OCI-LY3 (cell line): Measurements from ENCODE around the gene DIS3L.

Experiments used
- H2AFZ ChIP-seq: fragments of 200-600, 300-600 bp; shearing (Covaris generic); 2 replicates; pipeline ENCODE4 v1.6.0; 2014; ENCODE audit warnings: antibody characterized with exemption, low read depth, low read length
- H3K27ac ChIP-seq: fragments of 200-600, 300-600 bp; sonication (generic); 2 replicates; pipeline ENCODE4 v1.5.1; 2014; ENCODE audit warnings: mild to moderate bottlenecking, low read length, moderate library complexity, mixed read lengths
- H3K27me3 ChIP-seq: fragments of 200-600, 300-600 bp; sonication (generic); 2 replicates; pipeline ENCODE4 v1.6.1; 2014; ENCODE audit warnings: low read depth, low read length, mixed read lengths
- H3K36me3 ChIP-seq: fragments of 200-600, 300-600 bp; sonication (generic); replicated peaks from 2 replicates; pipeline ENCODE3; 2014; ENCODE audit warnings: low read depth, low read length, mixed read lengths
- H3K4me1 ChIP-seq: fragments of 300-600, 200-600 bp; sonication (generic); 2 replicates; pipeline ENCODE4 v1.6.1; 2014; ENCODE audit warnings: low read length, mixed read lengths
- H3K4me2 ChIP-seq: fragments of 200-600, 300-600 bp; sonication (generic); 2 replicates; pipeline ENCODE4 v1.6.1; 2014; ENCODE audit warnings: low read length, mixed read lengths
- H3K4me3 ChIP-seq: fragments of 300-600, 200-600 bp; sonication (generic); 2 replicates; pipeline ENCODE4 v1.5.1; 2014; ENCODE audit warnings: antibody characterized with exemption, mild to moderate bottlenecking, low read length, moderate library complexity
- H3K79me2 ChIP-seq: fragments of 300-600, 200-600 bp; shearing (Covaris generic); 2 replicates; pipeline ENCODE4 v1.6.1; 2014; ENCODE audit warnings: mild to moderate bottlenecking, low read length, mixed read lengths
- H3K9ac ChIP-seq: fragments of 300-600, 200-600 bp; shearing (Covaris generic); 2 replicates; pipeline ENCODE4 v1.6.0; 2014; ENCODE audit warnings: mild to moderate bottlenecking, low read length, moderate library complexity
- H3K9me3 ChIP-seq: fragments of 200-600, 300-600 bp; shearing (Covaris generic); 2 replicates; pipeline ENCODE4 v1.6.1; 2014; ENCODE audit warnings: low read length, mixed read lengths; ENCODE audit not compliant: insufficient read depth
- H4K20me1 ChIP-seq: fragments of 200-600, 300-600 bp; sonication (generic); 2 replicates; pipeline ENCODE4 v1.6.1; 2016; ENCODE audit warnings: low read length, mixed read lengths; ENCODE audit not compliant: insufficient read depth
- EZH2phosphoT487 ChIP-seq: fragments of 200-600 bp; shearing (Covaris generic); IDR thresholded peaks from 2 replicates; pipeline ENCODE4 v1.6.1; 2018; ENCODE audit warnings: antibody characterized with exemption, mixed run types, low read depth
- TF ChIP-seq, protein P1 (sequence below): fragments of 200-600, 300-600 bp; sonication (generic); IDR thresholded peaks from 2 replicates; pipeline ENCODE4 v1.5.1; 2014; ENCODE audit warnings: antibody characterized with exemption, low read length, low read depth

DIS3L gene

DNA sequence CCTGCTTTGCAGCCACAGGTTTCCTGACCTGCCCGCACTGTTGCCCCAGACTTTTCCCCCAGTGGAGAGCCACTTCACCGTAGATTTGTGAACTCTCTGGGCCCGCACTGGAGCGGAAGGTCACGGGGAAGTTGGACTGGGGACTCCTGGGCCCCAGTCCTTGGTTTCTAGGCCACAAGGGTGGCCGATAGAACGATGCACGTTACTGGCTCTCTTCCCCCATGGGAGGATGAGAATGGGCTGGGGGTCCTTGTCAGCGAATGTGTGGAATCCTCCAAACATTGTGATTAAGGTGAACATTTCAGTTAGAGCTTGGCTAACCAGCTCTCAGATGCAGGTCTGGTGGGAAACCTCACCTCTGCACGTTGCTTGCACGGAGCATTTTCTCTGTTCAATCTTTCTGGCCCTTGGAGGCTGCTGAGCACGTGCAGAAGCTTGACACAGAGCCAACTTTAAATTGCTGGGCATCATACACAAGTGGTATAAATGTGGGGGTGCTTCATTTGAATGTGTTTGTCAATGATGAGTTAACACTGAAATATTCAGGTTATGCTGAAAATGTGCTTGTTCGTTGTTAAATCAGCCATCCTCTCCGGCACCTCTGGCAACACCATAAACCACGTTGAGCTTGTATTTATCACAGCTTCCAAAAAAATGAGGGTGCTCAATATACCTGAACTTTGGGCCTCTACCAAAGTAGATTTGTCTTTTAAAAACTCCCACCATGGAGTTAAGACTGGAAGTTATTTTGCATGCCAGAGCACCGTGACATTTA lies 976 bp downstream of the DIS3L start:
- Histone ChIP-seq H3K9me3 (no peaks in the 10 kb centered on the region), H3K4me2 (peak overlapping the region; percentile 99), H3K4me3 (peak overlapping the region; percentile 94), H3K27ac (peak overlapping the region; percentile 80), H3K79me2 (peaks cover 30% of the 10 kb centered on the region), H3K9ac (peak overlapping the region; percentile 83), H3K27me3 (no peaks in the 10 kb centered on the region), H4K20me1 (no peaks in the 10 kb centered on the region), H3K36me3 (peaks cover 14% of the 10 kb centered on the region), H3K4me1 (peaks cover 24% of the 10 kb centered on the region), H2AFZ (peak overlapping the region; percentile 77)
- TF ChIP-seq, protein P1, sequence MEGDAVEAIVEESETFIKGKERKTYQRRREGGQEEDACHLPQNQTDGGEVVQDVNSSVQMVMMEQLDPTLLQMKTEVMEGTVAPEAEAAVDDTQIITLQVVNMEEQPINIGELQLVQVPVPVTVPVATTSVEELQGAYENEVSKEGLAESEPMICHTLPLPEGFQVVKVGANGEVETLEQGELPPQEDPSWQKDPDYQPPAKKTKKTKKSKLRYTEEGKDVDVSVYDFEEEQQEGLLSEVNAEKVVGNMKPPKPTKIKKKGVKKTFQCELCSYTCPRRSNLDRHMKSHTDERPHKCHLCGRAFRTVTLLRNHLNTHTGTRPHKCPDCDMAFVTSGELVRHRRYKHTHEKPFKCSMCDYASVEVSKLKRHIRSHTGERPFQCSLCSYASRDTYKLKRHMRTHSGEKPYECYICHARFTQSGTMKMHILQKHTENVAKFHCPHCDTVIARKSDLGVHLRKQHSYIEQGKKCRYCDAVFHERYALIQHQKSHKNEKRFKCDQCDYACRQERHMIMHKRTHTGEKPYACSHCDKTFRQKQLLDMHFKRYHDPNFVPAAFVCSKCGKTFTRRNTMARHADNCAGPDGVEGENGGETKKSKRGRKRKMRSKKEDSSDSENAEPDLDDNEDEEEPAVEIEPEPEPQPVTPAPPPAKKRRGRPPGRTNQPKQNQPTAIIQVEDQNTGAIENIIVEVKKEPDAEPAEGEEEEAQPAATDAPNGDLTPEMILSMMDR, result no peak
- TF ChIP-seq EZH2phosphoT487, result no peak

- Histone ChIP-seq H3K27ac (peak overlapping the region; percentile 80), H3K27me3 (no peaks in the 10 kb centered on the region), H3K4me2 (peak overlapping the region; percentile 99), H2AFZ (peak overlapping the region; percentile 77; the same call in 1 of the 2 replicates), H3K36me3 (peaks cover 14% of the 10 kb centered on the region), H3K4me3 (peak overlapping the region; percentile 94), H3K4me1 (peaks cover 24% of the 10 kb centered on the region), H3K79me2 (peaks cover 30% of the 10 kb centered on the region), H4K20me1 (no peaks in the 10 kb centered on the region), H3K9ac (peak overlapping the region; percentile 83), H3K9me3 (no peaks in the 10 kb centered on the region)
- TF ChIP-seq, protein P1, result no peak
- TF ChIP-seq EZH2phosphoT487, result no peak
Measured at GRCh38 chr15:66294932-66295235, 1.5 kb downstream of the DIS3L start.

DNA sequence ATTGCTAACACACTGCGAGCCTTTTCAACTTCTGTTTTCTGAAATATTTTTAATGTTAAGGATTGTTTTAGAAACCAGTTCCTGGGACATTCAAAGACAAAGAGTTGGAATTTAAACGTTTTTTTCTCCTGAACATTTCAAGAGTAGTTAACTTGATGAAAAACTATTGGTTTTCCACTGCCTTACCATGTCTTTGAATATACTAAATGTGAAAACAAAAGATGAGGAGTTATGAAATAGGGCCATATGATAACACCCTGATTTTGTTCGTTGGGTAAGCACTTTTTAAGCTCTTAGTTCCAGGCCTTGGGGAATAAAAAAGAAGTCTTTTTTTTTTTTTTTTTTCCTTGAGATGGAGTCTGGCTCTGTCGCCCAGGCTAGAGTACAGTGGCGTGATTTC lies 2.8 kb downstream of the DIS3L start:
- H3K27me3 ChIP-seq, result no peaks in the 10 kb centered on the region
- H3K27ac ChIP-seq, result no peak overlapping the region
- peaks cover 16% of the 10 kb centered on the region for H3K36me3 ChIP-seq
- no peaks in the 10 kb centered on the region for H3K9me3 ChIP-seq
- H3K79me2 ChIP-seq, result peaks cover 30% of the 10 kb centered on the region
- no peak overlapping the region for H3K9ac ChIP-seq
- peaks cover 24% of the 10 kb centered on the region for H3K4me1 ChIP-seq
- TF ChIP-seq EZH2phosphoT487, result no peak
- TF ChIP-seq, protein P1, result no peak
- H4K20me1 ChIP-seq, result no peaks in the 10 kb centered on the region
- H2AFZ ChIP-seq, result no peak overlapping the region
- H3K4me3 ChIP-seq, result no peak overlapping the region
- H3K4me2 ChIP-seq, result no peak overlapping the region

DNA sequence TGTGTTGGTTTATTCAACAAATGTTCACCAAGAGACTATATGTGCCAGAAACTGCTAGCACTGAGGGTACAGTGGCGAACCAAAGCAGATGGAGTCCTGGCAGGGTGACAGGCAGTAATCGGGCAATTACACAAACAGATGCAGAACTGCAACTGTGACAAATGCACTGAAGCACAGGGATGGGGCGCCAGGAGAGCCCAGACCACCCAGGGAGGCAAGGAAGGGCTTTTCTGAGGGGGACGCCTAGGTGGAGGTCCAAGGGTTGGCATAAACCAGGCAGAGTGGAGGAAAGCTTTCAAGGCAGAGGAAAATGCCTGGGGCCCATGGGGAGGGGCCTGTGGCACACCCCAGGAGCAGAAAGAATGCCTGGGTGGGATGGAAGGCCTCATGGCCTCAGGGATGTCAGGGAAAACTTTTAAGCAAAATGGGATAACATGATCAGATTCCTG lies 5.5 kb downstream of the DIS3L start:
- TF ChIP-seq, protein P1, result no peak
- TF ChIP-seq EZH2phosphoT487, result no peak
- Histone ChIP-seq H3K27me3 (no peaks in the 10 kb centered on the region), H3K4me2 (no peak overlapping the region), H3K9ac (no peak overlapping the region), H4K20me1 (no peaks in the 10 kb centered on the region), H2AFZ (no peak overlapping the region), H3K79me2 (peaks cover 28% of the 10 kb centered on the region), H3K4me3 (no peak overlapping the region), H3K9me3 (no peaks in the 10 kb centered on the region), H3K27ac (no peak overlapping the region), H3K4me1 (peaks cover 17% of the 10 kb centered on the region), H3K36me3 (peaks cover 20% of the 10 kb centered on the region)
